NCI-H748 treated with DMSO at 0.1 percent for 48 hours (cell line): ENCODE measurements around the gene FAM217B.

Source experiments
- DNase-seq: peaks from one replicate; lab custom pipeline; 2025; lab: John Stamatoyannopoulos, UW

The FAM217B gene

DNA sequence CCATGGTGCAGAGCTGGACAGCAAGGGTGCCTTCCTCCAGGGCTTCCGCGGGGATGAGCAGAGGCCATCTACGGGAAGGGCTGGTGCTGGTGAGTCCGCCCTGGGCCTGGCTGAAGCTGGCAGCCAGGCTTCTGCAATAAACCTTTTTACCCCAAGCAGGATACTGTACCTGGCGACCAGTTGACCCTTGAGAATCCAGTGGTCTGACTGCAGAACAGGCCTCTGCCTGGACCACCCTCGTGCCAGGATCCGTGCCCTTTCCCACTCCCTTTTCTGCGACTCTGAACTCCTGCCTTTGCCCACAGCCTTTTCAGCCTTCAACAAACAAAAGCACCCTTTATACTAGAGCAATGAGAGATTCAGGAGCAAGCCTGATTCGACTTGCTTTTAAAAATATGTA, 36.9 kb downstream of the FAM217B start:
- no peak for DNase-seq

DNA sequence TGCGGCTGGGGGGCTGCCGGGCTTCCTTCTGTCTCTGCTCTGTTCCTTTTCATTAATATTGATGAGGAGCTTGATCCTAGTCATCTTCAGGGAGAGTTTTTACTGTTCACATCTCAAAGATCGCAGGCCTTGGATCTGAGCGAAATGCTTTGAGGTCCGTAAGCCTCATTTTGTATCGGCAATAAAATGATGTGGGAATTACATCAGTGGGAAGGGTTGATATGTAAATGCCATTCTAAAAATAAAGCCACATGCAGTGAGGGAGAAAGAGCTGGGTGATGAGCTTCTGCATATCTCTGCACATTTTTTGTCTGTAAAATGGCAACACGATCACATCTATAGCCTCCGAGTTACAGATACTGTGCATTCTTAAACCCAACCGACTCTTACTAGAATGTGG, 42.9 kb downstream of the FAM217B start:
- no peak for DNase-seq

DNA sequence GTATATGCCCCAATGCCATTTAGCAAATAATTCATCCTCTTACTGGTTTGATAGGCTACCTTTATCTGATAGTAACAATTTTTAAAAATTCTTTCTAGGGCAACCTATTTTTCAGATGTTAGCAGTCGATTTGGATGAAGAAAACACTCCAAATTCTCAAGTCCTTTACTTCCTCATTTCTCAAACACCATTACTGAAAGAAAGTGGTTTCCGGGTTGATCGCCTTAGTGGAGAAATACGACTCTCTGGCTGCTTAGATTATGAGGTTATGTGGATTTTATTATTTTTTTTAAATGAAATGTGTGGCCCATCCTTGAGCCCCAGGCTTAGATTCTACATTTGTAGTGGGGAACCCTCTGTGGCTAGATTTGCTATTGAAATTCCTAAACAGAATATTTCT, 44.4 kb downstream of the FAM217B start:
- DNase-seq, result no peak

GRCh38 chr20:59985164-59985563, 45.0 kb downstream of the FAM217B start:
- DNase-seq, result no peak

DNA sequence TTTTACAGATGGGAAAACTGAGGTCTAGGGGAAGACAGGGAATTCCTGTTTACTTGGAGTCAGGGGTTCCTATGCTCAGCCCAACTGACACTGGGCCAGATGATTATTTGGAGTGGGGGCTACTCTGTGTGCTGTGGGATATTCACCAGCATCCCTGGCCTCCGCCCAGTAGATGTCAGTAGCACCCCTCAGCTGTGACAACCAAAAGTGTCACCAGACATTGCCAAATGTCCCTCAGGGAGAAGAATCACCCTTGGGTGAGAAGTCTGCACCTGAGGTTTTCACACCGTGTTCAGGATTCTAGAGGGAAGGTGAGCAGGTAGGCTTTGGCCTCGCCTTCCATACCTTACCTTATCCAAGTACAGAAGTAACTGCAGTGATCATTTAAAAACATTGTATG, 45.7 kb downstream of the FAM217B start:
- no peak for DNase-seq

- no peak for DNase-seq
These were observed 46.9 kb downstream of the FAM217B start for GRCh38 chr20:59987135-59987534.

DNA sequence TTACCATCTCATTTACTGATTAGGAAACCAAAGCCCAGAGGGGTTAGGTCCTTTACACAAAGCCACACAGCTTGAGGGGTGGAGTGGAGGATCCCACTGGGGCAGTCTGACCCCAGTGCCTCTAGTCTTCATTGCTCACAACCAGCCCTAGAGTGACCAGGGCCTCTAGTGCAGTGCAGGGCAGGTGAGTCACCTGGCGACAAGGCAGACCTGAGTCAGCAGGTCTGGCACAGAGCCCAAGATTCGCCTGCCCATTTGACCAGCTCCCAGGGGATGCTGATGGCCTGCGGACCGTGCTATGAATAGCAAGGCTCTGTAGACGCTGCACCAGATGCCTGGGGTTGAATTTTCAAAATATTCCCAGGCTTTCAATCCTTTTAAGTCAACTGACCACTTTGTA, 48.0 kb downstream of the FAM217B start:
- peak; percentile 7 for DNase-seq

DNA sequence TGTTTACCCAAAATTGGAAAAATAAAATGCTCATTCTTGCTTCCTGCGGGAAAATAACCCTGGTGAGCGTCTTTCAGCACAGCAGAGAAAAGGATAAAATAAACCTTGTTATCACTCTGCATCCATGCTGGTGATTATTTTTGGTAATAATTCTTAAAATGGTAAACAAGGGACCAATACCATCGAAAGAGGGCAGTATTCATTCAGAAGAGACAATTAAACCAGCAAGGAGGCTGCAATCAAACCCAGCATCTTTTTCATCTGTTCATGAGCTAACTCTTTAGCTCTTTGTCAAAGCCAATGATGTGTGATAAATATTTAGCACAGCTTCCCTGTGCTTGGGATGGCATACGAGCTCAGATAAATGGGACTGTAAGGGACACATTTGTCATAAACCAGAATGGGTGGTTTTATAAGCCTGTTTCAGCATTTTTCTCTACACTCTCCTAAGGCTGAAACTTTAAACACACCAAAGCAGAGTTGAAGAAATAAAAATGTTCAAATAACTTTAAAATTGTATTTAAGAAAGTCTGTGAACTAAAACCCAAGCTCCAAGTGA, 52.4 kb downstream of the FAM217B start:
- no peak for DNase-seq

GRCh38 chr20:59993736-59994430, 53.7 kb downstream of the FAM217B start:
- DNase-seq, result no peak

DNA sequence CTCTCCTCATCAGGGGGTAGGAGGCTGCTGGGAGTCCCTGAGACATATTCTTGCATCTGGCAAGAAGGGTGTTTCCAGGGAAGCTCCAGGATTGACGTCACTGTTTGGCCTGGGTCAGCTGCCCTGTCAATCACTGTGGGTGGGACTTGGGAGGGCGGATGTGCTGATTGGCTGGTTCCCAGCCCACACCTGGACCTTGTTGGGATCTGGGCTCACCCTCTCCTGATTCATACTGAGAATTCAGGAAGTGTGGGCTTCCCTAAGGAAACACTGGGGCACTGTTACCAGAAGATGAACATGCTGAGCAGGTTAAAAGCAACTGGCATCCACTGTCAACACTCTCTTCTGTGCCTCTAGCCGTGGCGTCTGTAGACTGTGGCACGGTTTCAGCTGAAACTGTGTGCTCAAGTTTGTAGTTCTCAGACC, 54.5 kb downstream of the FAM217B start:
- DNase-seq, result no peak

DNA sequence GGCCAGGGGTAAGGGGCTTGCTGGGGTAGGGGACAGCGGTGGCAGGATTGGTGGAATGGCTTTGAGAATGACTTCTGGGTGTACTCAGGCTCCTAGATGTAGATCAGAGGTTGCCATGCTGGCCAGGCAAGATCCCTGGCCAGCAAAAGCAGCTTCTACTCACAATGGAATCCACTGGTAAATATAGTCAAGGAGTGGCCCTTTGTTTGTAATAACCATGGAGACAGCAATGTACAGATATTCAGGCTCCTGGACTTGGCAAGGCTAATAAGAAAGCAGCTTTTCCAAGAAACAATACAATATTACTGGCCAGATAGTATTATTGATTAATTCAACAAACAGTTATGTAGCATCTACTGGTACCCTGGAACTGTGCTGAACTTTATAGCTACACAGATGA, 55.9 kb downstream of the FAM217B start:
- no peak for DNase-seq

GRCh38 chr20:59997896-59998295, 57.7 kb downstream of the FAM217B start:
- DNase-seq, result no peak
